GM10266 (cell line): ENCODE data around the gene CSNK2A1.
"Not testable (repeated sequence)": the region's sequence is repeated elsewhere in the genome, so short reads cannot be mapped to it uniquely, and the experiment has no call there.

Source experiments
- DNase-seq: peaks from one replicate; pipeline ENCODE4 v3.0.0; 2012; ENCODE audit errors: extremely low spot score
- CTCF ChIP-seq: IDR thresholded peaks from 2 replicates; pipeline ENCODE4 v1.5.1; 2012; ENCODE audit warnings: mild to moderate bottlenecking, low read depth; ENCODE audit not compliant: control insufficient read depth, insufficient read depth; ENCODE audit errors: missing control alignments

CSNK2A1 gene

GRCh38 chr20:461254-462198, 82.1 kb downstream of the CSNK2A1 start:
- DNase-seq: peak; percentile 74
- TF ChIP-seq CTCF: no peak

GRCh38 chr20:460707-461106, 82.9 kb downstream of the CSNK2A1 start:
- no peak for DNase-seq
- TF ChIP-seq CTCF: no peak

- DNase-seq: no peak
- TF ChIP-seq CTCF: no peak
Measured at GRCh38 chr20:460180-460579, 83.4 kb downstream of the CSNK2A1 start.

GRCh38 chr20:458776-459175, 84.8 kb downstream of the CSNK2A1 start:
- TF ChIP-seq CTCF: no peak
- no peak for DNase-seq

GRCh38 chr20:454951-455350, 88.6 kb downstream of the CSNK2A1 start:
- no peak for TF ChIP-seq CTCF
- no peak for DNase-seq

- DNase-seq: not testable (repeated sequence)
Measured at GRCh38 chr20:452021-452420, 91.6 kb downstream of the CSNK2A1 start.

- no peak for DNase-seq
Measured at GRCh38 chr20:445514-446336, 97.9 kb downstream of the CSNK2A1 start.

More at GRCh38 chr20:445514-446336, 97.9 kb downstream of the CSNK2A1 start:
- TF ChIP-seq CTCF: no peak
